OCI-LY1 (cell line): ENCODE data around the gene C1QTNF1.

Source experiments
- EZH2 ChIP-seq: fragments of 200-600 bp; sonication (generic), shearing (Covaris generic); IDR thresholded peaks from 2 replicates; pipeline ENCODE4 v1.8.0; 2017; ENCODE audit warnings: borderline replicate concordance, mixed run types, mild to moderate bottlenecking, antibody characterized with exemption, low read length, moderate library complexity, mixed read lengths
- TF ChIP-seq, protein P1 (sequence below): fragments of 200-600 bp; sonication (generic), shearing (Covaris generic); IDR thresholded peaks from 2 replicates; pipeline ENCODE4 v1.5.1; 2017; ENCODE audit warnings: mild to moderate bottlenecking, antibody characterized with exemption, low read length, moderate library complexity, mixed read lengths

DNA sequence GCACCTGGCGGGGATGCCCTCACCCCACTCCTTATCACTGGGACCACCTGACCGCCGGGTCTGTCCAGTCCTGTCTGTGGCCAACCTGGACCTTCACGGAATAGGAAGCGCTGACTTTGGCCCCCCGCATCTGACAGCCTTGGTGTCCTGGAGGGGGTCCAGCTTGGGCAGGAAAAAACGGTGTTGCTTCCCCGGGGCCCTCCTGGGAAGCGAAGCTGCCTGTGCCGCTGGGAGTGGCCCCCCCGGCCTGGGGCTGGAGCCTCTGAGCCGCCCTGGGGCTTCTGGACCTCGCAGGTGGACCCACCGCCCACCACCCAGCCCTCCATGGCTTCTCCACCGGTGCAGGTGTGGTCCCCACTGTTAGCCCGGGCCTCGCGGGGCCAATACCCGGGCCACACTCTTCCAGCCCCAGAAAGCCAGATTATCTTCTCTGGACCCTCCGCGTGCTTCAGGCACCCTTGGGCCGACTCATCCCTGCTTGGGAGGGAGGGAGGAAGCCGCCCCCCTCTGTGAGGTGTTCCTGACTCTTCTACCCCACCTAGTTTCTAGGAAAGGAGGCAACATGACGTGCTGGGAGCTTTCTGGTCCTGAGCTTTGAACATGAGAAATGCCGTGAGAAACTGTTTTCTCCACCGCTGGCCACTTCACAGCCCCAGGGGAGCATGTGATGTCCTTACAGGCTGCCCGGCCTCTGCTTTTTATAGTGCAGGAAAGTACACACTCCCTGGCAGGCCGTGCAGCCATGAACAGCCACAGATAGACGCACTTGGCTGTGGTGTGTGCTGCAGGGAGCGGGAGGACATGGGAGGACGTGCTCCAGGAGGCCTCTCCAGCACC is 1.1 kb downstream of the C1QTNF1 start:
- TF ChIP-seq EZH2, result no peak
- TF ChIP-seq, protein P1, sequence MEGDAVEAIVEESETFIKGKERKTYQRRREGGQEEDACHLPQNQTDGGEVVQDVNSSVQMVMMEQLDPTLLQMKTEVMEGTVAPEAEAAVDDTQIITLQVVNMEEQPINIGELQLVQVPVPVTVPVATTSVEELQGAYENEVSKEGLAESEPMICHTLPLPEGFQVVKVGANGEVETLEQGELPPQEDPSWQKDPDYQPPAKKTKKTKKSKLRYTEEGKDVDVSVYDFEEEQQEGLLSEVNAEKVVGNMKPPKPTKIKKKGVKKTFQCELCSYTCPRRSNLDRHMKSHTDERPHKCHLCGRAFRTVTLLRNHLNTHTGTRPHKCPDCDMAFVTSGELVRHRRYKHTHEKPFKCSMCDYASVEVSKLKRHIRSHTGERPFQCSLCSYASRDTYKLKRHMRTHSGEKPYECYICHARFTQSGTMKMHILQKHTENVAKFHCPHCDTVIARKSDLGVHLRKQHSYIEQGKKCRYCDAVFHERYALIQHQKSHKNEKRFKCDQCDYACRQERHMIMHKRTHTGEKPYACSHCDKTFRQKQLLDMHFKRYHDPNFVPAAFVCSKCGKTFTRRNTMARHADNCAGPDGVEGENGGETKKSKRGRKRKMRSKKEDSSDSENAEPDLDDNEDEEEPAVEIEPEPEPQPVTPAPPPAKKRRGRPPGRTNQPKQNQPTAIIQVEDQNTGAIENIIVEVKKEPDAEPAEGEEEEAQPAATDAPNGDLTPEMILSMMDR, result no peak
